Gastroesophageal sphincter (tissue), 3 donors: ENCODE data around the gene NRXN3.

Experiments used
- CTCF ChIP-seq, 4 experiments: fragments of 200-600 bp in 2 of 4; fragments of 450-650 bp in 2 of 4; sonication (generic) in 1 of 4; IDR thresholded peaks; one replicate each; pipeline ENCODE4 v1.5.1; 2017 to 2019; ENCODE audit warnings: antibody characterized with exemption in 4 of 4, mild to moderate bottlenecking in 2 of 4, moderate library complexity in 2 of 4
- POLR2A ChIP-seq, 2 donors: fragments of 450-650 bp; IDR thresholded peaks; one replicate each; pipeline ENCODE4 v1.6.1; 2017; ENCODE audit warnings: antibody characterized with exemption in 2 of 2, mild to moderate bottlenecking in 2 of 2, moderate library complexity in 1 of 2

- TF ChIP-seq POLR2A (IDR thresholded peaks at IDR 0.05) (no peak), CTCF (IDR thresholded peaks at IDR 0.05) (no peak)
These were observed 1654.9 kb downstream of the NRXN3 start for GRCh38 chr14:79825046-79825521.
